ENCODE data around the gene TLX3.

DNA sequence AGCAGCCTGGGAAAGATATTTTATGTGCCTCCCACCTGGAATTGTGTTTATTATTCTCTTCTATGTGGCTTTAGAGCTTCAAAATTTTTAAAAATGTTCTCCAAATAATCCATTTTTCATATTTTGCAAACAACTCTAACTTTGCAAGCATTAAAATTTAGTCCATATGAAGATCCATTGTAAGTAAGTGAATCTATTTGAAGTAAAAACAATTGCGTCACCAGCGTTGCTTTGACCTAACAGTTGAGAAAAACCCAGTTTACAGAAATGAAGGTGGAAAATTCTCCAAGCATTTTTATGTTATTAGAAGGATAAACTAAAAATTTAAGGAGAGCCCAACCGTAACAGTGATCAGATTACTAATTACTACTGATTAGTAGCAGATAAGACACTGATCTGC, 38.9 kb upstream of the TLX3 start:
- no peak for TF ChIP-seq CEBPB (IDR thresholded peaks at IDR 0.05)
- no peak for TF ChIP-seq TCF12 (IDR thresholded peaks at IDR 0.05; ENCODE audit: low read depth)
- TF ChIP-seq FOXM1 (IDR thresholded peaks at IDR 0.05; ENCODE audit: borderline replicate concordance, low read depth): no peak
- no peak for TF ChIP-seq RAD21 (IDR thresholded peaks at IDR 0.05; ENCODE audit: low read depth)

All from Ishikawa (cell line).